Coronary artery (tissue), 2 donors: ENCODE data around the gene SASS6.
"Not testable (repeated sequence)": the region's sequence is repeated elsewhere in the genome, so short reads cannot be mapped to it uniquely, and the experiment has no call there.

Experiments
- DNase-seq: peaks from one replicate; pipeline ENCODE4 v3.0.0-alpha.2; 2017; ENCODE audit warnings: low spot score
- H3K27ac ChIP-seq, 2 donors: fragments of 200-600 bp; sonication (generic); one replicate each; pipeline ENCODE4 v1.5.1; 2016 to 2019
- H3K4me3 ChIP-seq: fragments of 200-600 bp; sonication (generic); 2 replicates; pipeline ENCODE4 v1.5.1; 2016; ENCODE audit warnings: mild to moderate bottlenecking, moderate library complexity
- CTCF ChIP-seq: fragments of 200-600 bp; sonication (generic); IDR thresholded peaks from one replicate; pipeline ENCODE4 v1.5.1; 2019; ENCODE audit warnings: antibody characterized with exemption

The SASS6 gene

GRCh38 chr1:100051893-100052292, 80.8 kb downstream of the SASS6 start:
- no peak for DNase-seq
- no peak overlapping the region for H3K4me3 ChIP-seq
- peak overlapping the region in 1 of 2 donors; percentile 19 for H3K27ac ChIP-seq
- no peak for TF ChIP-seq CTCF

- no peak for TF ChIP-seq CTCF
- H3K4me3 ChIP-seq: no peak overlapping the region
- peak overlapping the region in 1 of 2 donors; percentile 19 for H3K27ac ChIP-seq
- DNase-seq: no peak
Observed at GRCh38 chr1:100051401-100051800, 81.3 kb downstream of the SASS6 start.

- TF ChIP-seq CTCF: no peak
- DNase-seq: no peak
- Histone ChIP-seq H3K27ac (no peak overlapping the region), H3K4me3 (no peak overlapping the region)
Observed at GRCh38 chr1:100050139-100050538, 82.6 kb downstream of the SASS6 start.

GRCh38 chr1:100047235-100047708, 85.5 kb downstream of the SASS6 start:
- not testable (repeated sequence) for H3K27ac ChIP-seq, H3K4me3 ChIP-seq, DNase-seq

GRCh38 chr1:100045206-100045605, 87.5 kb downstream of the SASS6 start:
- H3K27ac ChIP-seq: no peak overlapping the region
- no peak overlapping the region for H3K4me3 ChIP-seq
- no peak for TF ChIP-seq CTCF
- DNase-seq: no peak

DNA sequence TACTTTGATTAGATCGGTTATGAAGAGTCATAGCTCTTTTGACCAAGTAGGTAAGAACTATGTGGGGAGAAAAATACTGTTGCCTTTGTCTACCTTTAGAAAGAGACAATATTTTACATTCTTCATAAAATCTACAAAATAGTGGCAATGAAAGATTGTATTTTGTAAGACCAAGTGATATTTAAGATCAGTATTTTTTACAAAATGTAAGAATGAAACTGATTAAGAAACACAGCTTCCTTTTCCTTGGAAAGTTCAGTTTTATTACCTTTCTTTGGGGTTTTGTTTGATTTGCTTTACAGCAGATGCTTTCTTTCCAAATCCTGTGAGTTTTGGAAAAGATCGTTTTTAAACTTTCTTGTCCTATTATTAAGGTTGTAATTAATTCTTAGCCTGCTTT, 93.1 kb downstream of the SASS6 start:
- no peak for DNase-seq
- Histone ChIP-seq H3K27ac (no peak overlapping the region), H3K4me3 (peak overlapping the region; percentile 89)
- TF ChIP-seq CTCF: no peak

GRCh38 chr1:100038660-100039287, 94.0 kb downstream of the SASS6 start:
- TF ChIP-seq CTCF: no peak
- DNase-seq: peak; percentile 79
- Histone ChIP-seq H3K4me3 (peak overlapping the region; percentile 89), H3K27ac (peak overlapping the region; percentile 96 to 97)
